ENCODE data around the gene LCA5L. TPM values are rescaled to one million over a fixed set of nuclear protein-coding genes. Genes with fewer than 3 reads are reported as not detected.

LCA5L gene
- total RNA-seq, 1 donor from 2014 or later, result not detected

DNA sequence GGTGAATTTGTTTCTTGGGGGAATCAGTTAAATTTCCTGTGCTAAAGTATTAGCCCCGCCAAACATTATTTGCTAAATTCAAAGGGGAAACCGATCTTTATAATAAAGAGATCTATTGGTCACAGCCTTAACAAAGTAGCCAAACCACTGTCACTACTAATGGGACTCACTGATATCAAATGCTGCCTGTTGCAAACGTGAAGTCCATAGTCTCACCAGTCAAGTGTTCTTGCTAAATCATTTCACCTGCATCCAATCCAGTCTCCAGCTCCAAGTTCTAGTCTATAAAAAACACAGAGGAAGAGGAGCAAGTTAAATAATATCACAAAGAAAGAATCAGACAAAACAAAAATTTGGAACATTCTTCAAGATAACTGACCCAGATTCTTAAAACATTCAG, 36.3 kb upstream of the LCA5L start:
- no peaks in the 10 kb centered on the region for H3K9me3 Mint-ChIP-seq (ENCODE audit: unreplicated experiment)
- H3K27me3 Mint-ChIP-seq (ENCODE audit: unreplicated experiment), result no peaks in the 10 kb centered on the region
- H3K27ac Mint-ChIP-seq (ENCODE audit: unreplicated experiment), result no peak overlapping the region
- H3K4me1 Mint-ChIP-seq (ENCODE audit: low read depth, unreplicated experiment), result no peaks in the 10 kb centered on the region
- H3K36me3 Mint-ChIP-seq (ENCODE audit: unreplicated experiment), result no peaks in the 10 kb centered on the region
- H3K4me3 Mint-ChIP-seq (ENCODE audit: unreplicated experiment), result no peak overlapping the region
- DNase-seq, result no peak
- TF ChIP-seq, protein P1, sequence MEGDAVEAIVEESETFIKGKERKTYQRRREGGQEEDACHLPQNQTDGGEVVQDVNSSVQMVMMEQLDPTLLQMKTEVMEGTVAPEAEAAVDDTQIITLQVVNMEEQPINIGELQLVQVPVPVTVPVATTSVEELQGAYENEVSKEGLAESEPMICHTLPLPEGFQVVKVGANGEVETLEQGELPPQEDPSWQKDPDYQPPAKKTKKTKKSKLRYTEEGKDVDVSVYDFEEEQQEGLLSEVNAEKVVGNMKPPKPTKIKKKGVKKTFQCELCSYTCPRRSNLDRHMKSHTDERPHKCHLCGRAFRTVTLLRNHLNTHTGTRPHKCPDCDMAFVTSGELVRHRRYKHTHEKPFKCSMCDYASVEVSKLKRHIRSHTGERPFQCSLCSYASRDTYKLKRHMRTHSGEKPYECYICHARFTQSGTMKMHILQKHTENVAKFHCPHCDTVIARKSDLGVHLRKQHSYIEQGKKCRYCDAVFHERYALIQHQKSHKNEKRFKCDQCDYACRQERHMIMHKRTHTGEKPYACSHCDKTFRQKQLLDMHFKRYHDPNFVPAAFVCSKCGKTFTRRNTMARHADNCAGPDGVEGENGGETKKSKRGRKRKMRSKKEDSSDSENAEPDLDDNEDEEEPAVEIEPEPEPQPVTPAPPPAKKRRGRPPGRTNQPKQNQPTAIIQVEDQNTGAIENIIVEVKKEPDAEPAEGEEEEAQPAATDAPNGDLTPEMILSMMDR (IDR thresholded peaks at IDR 0.05; ENCODE audit: partially characterized antibody, unreplicated experiment), result no peak

DNA sequence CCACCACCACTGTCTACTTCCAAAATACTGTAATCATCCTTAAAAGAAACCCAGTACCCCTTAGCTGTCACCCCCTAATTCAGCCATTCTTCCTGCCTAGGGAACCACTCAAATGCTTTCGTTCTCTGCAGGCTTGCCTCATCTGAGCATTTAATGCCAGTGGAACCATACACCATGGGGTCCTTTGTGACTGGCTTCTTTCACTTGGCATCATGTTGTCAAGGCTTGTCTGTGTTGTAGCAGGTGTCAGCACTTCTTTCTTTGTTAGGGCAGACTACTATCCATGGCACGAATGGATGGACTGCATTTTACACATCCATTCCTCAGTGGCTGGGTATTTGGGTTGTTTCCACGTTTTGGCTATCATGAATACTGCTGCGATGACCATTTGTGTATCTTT, 34.7 kb upstream of the LCA5L start:
- Mint-ChIP-seq H3K9me3 (ENCODE audit: unreplicated experiment) (no peaks in the 10 kb centered on the region), H3K4me3 (ENCODE audit: unreplicated experiment) (no peak overlapping the region), H3K36me3 (ENCODE audit: unreplicated experiment) (no peaks in the 10 kb centered on the region), H3K27me3 (ENCODE audit: unreplicated experiment) (no peaks in the 10 kb centered on the region), H3K27ac (ENCODE audit: unreplicated experiment) (no peak overlapping the region), H3K4me1 (ENCODE audit: low read depth, unreplicated experiment) (no peaks in the 10 kb centered on the region)
- TF ChIP-seq, protein P1 (IDR thresholded peaks at IDR 0.05; ENCODE audit: partially characterized antibody, unreplicated experiment), result no peak
- DNase-seq, result no peak

DNA sequence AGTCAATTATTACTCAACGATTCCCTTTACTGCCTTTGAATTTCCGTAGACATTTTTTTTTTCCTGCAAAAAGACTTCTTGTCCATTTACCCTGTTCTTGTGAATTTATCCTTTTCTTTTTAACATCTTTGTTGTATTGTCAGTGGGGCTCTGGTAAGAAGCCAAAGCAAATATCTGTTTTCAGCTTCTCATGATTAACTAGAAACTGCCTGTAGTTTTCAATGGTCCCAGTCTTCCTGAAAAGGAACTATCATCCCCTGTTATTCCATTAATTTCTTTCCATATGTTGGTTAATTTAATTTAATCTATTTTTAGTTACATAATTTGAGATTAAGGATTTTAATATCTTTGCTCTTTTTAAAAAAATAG, 34.2 kb upstream of the LCA5L start:
- Mint-ChIP-seq H3K27me3 (ENCODE audit: unreplicated experiment) (no peaks in the 10 kb centered on the region), H3K9me3 (ENCODE audit: unreplicated experiment) (no peaks in the 10 kb centered on the region), H3K36me3 (ENCODE audit: unreplicated experiment) (no peaks in the 10 kb centered on the region), H3K4me1 (ENCODE audit: low read depth, unreplicated experiment) (no peaks in the 10 kb centered on the region), H3K27ac (ENCODE audit: unreplicated experiment) (no peak overlapping the region), H3K4me3 (ENCODE audit: unreplicated experiment) (no peak overlapping the region)
- TF ChIP-seq, protein P1 (IDR thresholded peaks at IDR 0.05; ENCODE audit: partially characterized antibody, unreplicated experiment), result no peak
- no peak for DNase-seq

DNA sequence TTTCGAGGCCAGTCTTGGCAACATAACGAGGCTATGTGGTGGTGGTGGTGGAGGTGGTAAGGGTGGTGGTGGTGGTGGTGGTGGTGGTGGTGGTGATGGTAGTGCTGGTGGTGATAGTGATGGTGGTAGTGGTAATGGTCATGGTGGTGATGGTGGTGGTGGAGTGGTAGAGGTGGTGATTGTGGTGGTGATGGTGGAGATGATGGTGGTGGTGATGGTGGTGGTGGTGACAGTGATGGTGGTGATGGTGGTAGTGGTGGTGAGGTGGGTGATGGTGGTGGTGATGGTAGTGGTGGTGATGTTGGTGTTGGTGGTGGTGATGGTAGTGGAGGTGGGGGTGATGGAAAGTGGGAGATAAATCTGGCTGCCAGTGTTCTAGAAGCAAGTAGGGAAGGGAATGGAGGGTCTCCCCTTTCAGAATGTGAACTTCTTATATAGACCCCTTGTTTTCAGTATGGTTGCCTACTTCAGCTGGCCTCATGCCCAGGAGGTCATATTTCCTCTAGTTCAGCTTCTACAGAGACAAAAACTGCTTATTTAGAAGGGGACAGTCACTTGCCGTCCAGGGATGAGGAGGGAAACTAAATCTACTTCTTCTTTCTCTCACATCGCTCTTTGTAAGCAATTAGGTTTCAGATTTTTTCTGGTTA, 33.7 kb upstream of the LCA5L start:
- Mint-ChIP-seq H3K4me1 (ENCODE audit: low read depth, unreplicated experiment) (no peaks in the 10 kb centered on the region), H3K4me3 (ENCODE audit: unreplicated experiment) (no peak overlapping the region), H3K27ac (ENCODE audit: unreplicated experiment) (no peak overlapping the region), H3K27me3 (ENCODE audit: unreplicated experiment) (no peaks in the 10 kb centered on the region), H3K9me3 (ENCODE audit: unreplicated experiment) (no peaks in the 10 kb centered on the region), H3K36me3 (ENCODE audit: unreplicated experiment) (no peaks in the 10 kb centered on the region)
- TF ChIP-seq, protein P1 (IDR thresholded peaks at IDR 0.05; ENCODE audit: partially characterized antibody, unreplicated experiment), result no peak
- no peak for DNase-seq

DNA sequence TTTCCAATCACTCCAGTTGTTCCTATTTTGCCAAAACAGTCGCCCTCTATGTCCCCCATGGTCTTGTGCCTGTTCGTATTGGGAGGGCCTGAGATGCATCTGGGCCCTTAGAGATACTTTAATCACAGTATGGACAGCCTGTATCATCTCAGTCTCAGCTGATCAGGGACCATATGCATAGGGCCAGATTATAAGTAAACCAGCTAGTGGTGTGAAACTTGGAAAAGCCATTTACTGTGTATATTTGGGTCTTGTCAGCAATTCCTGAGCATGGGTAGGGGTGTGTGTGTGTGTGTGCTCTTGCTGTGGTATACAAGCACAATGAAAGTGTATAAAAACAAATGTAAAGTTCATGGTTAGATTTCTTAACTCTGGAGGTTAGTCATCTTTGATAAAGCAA, 29.0 kb upstream of the LCA5L start:
- Mint-ChIP-seq H3K27me3 (ENCODE audit: unreplicated experiment) (no peaks in the 10 kb centered on the region), H3K27ac (ENCODE audit: unreplicated experiment) (no peak overlapping the region), H3K4me1 (ENCODE audit: low read depth, unreplicated experiment) (no peaks in the 10 kb centered on the region), H3K36me3 (ENCODE audit: unreplicated experiment) (no peaks in the 10 kb centered on the region), H3K9me3 (ENCODE audit: unreplicated experiment) (no peaks in the 10 kb centered on the region), H3K4me3 (ENCODE audit: unreplicated experiment) (no peak overlapping the region)
- no peak for DNase-seq
- TF ChIP-seq, protein P1 (IDR thresholded peaks at IDR 0.05; ENCODE audit: partially characterized antibody, unreplicated experiment), result no peak

Data from glutamatergic neuron (in vitro differentiated cells).